DMS53 treated with DMSO at 0.1 percent for 48 hours (cell line): ENCODE measurements around the gene SUFU.
A peak's percentile ranks its signal among the peaks of the same experiment; 100 is the strongest.
"Not testable (repeated sequence)": the region's sequence is repeated elsewhere in the genome, so short reads cannot be mapped to it uniquely, and the experiment has no call there.

Experiments used
- DNase-seq: peaks from one replicate; lab custom pipeline; 2025; ENCODE audit not compliant: unreplicated experiment; lab: John Stamatoyannopoulos, UW

Gene SUFU

GRCh38 chr10:102479651-102480050 is 24.1 kb upstream of the SUFU start:
- DNase-seq: peak; percentile 16

GRCh38 chr10:102480396-102480795 is 23.4 kb upstream of the SUFU start:
- no peak for DNase-seq

GRCh38 chr10:102484021-102484420 is 19.8 kb upstream of the SUFU start:
- DNase-seq: no peak

GRCh38 chr10:102485093-102485784 is 18.5 kb upstream of the SUFU start:
- no peak for DNase-seq

GRCh38 chr10:102491136-102491535 is 12.6 kb upstream of the SUFU start:
- DNase-seq: no peak

GRCh38 chr10:102492344-102492939 is 11.3 kb upstream of the SUFU start:
- DNase-seq: no peak

- no peak for DNase-seq
These were observed 10.8 kb upstream of the SUFU start for GRCh38 chr10:102492983-102493382.

- no peak for DNase-seq
These were observed 10.0 kb upstream of the SUFU start for GRCh38 chr10:102493771-102494170.

GRCh38 chr10:102497545-102497944 is 6.2 kb upstream of the SUFU start:
- no peak for DNase-seq

GRCh38 chr10:102499356-102499755 is 4.4 kb upstream of the SUFU start:
- no peak for DNase-seq

- not testable (repeated sequence) for DNase-seq
These were observed 3.1 kb upstream of the SUFU start for GRCh38 chr10:102500686-102501085.

GRCh38 chr10:102501201-102502028 is 2.4 kb upstream of the SUFU start:
- DNase-seq: no peak

GRCh38 chr10:102502029-102502336 is 1.8 kb upstream of the SUFU start:
- peak; percentile 97 for DNase-seq

GRCh38 chr10:102502337-102503151 is 1.2 kb upstream of the SUFU start, which contains the start of gene ACTR1A:
ACTR1A (minus strand) TSS chr10:102502712; CDS start chr10:102502647, 65 bp downstream.
- DNase-seq: peak; percentile 99

- no peak for DNase-seq
These were observed 605 bp downstream of the SUFU start for GRCh38 chr10:102504179-102504975.

GRCh38 chr10:102504976-102505300 is 1.2 kb downstream of the SUFU start:
- no peak for DNase-seq

- peak; percentile 6 for DNase-seq
These were observed 1.8 kb downstream of the SUFU start for GRCh38 chr10:102505462-102506115.

- DNase-seq: no peak
These were observed 3.7 kb downstream of the SUFU start for GRCh38 chr10:102507521-102507920.

- DNase-seq: no peak
These were observed 4.7 kb downstream of the SUFU start for GRCh38 chr10:102508506-102508905.

- DNase-seq: no peak
These were observed 5.6 kb downstream of the SUFU start for GRCh38 chr10:102509387-102509786.
